DMS153 treated with DMSO at 0.1 percent for 48 hours (cell line): Measurements from ENCODE around the gene MAMDC4.
"Not testable (repeated sequence)": the region's sequence is repeated elsewhere in the genome, so short reads cannot be mapped to it uniquely, and the experiment has no call there.

ENCODE experiments used
- DNase-seq: peaks from one replicate; lab custom pipeline; 2025; ENCODE audit not compliant: unreplicated experiment; lab: John Stamatoyannopoulos, UW

Gene MAMDC4

GRCh38 chr9:136851941-136852663 is at the start of gene MAMDC4:
Gene MAMDC4 (plus strand): TSS chr9:136852346. CDS start chr9:136852417, 71 bp downstream.
- no peak for DNase-seq

- not testable (repeated sequence) for DNase-seq
Observed at GRCh38 chr9:136803009-136803550, 49.1 kb upstream of the MAMDC4 start.

- DNase-seq: no peak
Observed at GRCh38 chr9:136803551-136804508, 48.3 kb upstream of the MAMDC4 start.

DNA sequence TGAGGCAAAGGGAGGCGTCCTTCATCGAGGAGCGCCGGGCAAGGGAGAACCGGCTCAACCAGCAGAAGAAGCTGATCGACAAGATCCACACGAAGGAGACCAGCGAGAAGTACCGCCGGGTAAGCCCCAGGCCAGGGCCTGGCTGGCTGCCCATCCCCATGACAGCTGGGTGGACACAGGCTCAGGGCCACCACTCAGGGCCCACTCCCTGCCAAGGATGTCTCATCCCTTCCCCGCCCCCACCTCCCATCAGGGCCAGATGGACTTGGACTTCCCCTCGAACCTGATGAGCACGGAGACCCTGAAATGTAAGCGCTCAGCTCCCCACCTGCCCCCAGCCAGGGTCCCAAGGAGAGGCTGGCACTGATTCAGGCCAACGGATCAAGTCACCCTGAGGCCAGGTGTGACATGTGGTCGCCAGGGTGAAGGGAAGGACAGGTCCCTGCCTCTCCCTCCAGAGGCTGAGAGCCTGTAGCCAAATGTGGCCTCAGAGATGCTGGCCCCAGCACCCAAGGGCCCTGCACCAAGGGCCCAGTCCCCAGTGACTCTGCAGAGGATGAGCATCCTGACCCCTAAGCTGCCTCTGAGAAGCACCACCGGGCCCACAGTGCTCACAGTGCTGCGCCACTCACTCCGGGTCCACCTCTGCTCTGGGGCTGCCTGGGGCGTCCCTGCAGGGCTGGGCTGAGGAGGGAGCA is 47.5 kb upstream of the MAMDC4 start:
- no peak for DNase-seq

DNA sequence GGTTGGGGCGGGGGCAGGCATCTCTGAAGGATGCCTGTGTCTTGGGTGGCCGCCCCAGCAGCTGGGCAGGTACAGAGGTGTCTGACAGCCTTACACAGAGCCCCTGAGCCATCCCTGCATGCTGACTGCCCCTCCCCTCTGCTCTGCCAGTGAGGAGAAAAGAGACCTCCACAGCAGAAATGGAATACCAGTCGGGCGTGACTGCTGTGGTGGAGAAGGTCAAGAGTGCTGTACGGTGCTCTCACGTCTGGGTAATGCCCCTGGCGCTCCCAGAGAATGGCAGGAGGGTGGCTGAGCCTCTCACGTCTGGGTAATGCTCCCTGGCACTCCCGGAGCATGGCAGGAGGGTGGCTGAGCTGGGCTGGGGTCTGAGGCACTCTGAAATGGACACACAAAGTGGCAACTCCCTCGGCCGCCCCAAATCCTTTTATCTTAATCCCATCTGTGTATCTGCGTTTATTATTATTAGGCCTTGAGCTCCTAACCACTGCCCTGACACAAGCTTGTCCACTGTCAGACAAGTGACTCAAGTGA is 46.9 kb upstream of the MAMDC4 start:
- DNase-seq: no peak

DNA sequence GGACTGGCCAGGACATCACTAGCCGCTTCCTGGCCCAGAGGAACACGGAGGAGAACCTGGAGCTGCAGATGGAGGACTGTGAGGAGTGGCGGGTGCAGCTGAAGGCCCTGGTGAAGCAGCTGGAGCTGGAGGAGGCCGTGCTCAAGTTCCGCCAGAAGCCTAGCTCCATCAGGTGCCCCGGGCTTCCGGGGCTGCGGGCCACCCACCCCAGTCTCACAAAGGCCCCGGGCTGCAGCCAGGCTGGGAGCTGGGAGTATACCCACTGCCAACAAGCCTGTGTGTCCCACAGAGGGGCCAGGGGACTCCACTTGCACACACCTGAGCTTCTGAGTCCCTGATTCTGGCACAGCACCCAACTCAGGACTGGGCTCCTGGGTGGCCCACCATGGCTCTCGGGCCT is 46.1 kb upstream of the MAMDC4 start:
- no peak for DNase-seq

- DNase-seq: no peak
Observed at GRCh38 chr9:136806631-136807201, 45.4 kb upstream of the MAMDC4 start.

GRCh38 chr9:136807281-136808074 is 44.7 kb upstream of the MAMDC4 start, which contains the start of gene RABL6:
Gene RABL6 (plus strand): TSS chr9:136807948. CDS start chr9:136808197, 249 bp downstream.
- peak; percentile 54 for DNase-seq

DNA sequence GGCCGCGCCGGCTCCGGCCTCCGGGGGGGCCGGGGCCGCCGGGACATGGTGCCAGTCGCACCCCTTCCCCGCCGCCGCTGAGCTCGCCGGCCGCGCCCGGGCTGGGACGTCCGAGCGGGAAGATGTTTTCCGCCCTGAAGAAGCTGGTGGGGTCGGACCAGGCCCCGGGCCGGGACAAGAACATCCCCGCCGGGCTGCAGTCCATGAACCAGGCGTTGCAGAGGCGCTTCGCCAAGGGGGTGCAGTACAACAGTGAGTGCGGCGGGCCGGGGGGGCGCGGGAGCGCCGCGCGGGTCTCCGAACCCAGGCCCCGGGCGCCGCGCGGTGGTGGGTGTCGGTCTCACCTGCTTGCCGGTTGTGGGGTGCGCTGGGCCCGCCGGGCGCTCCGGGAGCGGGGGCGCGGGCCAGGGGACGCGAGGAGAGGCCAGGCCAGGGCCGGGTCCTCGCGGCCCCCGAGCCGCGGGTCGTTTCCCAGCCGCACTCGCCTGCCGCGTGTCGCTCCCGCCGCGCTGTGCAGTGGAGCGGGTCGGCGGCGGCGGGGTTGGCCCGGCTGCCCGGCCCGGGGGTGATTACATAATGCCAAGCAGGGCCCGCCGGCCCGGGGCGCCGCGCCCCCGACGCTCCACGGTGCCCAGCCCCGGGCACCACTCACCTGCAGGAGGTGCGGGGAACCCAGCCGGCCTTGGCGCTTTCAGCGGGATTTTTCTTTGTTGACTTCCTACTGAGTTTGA is 43.9 kb upstream of the MAMDC4 start:
- DNase-seq: no peak

GRCh38 chr9:136808806-136809158 is 43.4 kb upstream of the MAMDC4 start:
- no peak for DNase-seq

- no peak for DNase-seq
Observed at GRCh38 chr9:136814725-136815421, 37.3 kb upstream of the MAMDC4 start.

DNA sequence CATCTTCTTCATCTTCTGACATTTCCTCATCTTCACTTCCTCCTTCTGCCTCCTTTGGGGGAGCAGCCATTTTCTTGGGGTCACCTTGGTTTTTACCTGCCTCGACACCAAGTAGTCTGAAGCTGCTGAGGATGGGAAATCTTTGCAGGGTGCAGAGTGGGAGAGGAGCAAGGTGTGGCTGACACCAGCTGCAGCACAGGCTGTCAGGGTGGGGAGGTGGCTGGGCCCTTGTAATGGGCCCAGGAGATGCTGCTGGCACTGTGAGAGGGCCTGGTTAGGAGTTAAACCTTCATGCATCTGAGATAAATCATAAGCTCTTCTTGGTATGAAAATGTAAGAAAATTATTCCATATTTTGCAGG is 36.7 kb upstream of the MAMDC4 start:
- DNase-seq: no peak

GRCh38 chr9:136820971-136821825 is 30.9 kb upstream of the MAMDC4 start:
- DNase-seq: no peak

DNA sequence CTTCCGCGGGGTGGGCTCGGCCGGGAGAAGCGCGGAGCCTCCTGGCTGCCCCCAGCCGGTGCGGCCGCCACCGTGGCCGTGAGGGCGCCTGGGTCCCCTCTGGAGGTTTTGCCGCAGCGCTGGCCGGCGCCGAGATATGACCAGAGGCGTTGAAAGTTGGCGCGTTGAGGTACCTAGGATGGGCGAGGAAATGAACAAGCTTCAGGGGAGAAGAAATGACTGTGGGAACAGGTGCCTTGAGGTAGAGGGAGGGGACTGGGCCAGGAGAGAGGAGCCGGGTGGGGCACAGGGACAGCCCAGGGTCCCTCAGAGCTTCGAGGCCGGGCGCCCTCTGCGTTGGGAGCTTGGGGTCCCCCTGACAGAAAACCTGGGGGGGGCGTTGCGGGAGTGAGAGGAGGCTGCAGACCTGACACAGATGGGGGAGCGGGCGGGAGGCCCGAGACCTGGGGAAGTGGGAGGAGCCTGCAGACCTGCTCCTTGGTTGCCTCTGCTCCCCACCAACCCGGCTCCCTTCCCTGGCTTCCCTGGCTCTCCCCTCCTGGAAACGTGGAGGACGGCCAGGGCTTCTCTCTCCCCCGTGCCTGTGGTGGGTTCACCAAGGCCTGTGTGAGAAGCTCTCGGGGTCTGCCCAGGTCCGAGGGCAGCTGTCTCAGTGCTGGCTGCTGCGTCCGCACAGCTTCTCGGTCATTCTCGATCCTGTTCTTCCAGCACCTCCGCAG is 30.2 kb upstream of the MAMDC4 start:
- DNase-seq: no peak

DNA sequence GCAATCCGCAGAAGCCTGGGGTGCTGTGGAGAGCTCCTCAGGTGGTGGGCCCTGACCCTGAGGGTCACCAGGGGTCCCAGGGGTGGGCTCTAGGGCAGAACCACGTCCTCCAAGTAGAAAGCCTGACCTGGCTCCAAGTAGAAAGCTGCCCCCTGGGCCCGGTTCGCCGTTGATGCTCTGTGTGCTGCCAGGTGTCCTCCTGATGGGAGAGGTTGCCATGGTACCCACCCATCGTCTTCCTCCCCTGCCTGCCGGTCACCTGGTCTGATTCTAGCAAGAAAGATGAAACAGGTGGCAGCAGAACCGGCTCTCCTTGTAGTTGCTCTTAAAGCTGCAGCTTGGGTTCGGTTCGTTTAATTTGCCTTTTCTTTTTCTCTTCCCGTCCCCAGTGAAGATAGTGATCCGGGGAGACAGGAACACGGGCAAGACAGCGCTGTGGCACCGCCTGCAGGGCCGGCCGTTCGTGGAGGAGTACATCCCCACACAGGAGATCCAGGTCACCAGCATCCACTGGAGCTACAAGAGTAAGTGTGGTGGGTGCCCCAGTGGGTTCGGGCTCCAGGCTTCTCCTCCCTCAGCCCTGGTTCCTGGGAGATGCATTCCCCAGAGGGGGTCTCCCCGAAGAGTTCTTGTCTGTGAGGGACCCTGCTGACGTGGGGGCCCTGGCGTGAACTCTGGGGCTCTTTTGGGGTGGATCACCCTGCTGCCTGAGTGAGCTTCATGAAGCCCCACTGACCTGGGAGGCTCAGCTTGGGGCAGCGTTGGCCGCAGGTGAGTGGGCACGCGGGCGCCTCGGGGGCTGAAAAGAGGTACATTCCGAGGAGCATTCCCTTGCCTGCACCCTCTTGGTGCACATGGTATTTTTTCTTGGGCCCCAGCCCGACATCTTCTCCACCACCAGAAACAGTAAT is 28.8 kb upstream of the MAMDC4 start:
- DNase-seq: no peak
